Posterior cingulate gyrus (tissue), 11 donors: ENCODE data around the gene ZBTB24.
A peak's percentile ranks its signal among the peaks of the same experiment; 100 is the strongest.

Experiments
- DNase-seq, 10 donors: peaks; one replicate each; pipeline versions ENCODE4 v3.0.0 to v3.0.0-alpha.2; 2020 to 2021; ENCODE audit warnings: mixed read lengths in 3 of 10
- intact Hi-C: fragments of 100-400 bp; cut with DNase I; formaldehyde crosslinking; loops from one replicate; pipeline ENCODE4 v1.15.1; 2023

ZBTB24 gene

DNA sequence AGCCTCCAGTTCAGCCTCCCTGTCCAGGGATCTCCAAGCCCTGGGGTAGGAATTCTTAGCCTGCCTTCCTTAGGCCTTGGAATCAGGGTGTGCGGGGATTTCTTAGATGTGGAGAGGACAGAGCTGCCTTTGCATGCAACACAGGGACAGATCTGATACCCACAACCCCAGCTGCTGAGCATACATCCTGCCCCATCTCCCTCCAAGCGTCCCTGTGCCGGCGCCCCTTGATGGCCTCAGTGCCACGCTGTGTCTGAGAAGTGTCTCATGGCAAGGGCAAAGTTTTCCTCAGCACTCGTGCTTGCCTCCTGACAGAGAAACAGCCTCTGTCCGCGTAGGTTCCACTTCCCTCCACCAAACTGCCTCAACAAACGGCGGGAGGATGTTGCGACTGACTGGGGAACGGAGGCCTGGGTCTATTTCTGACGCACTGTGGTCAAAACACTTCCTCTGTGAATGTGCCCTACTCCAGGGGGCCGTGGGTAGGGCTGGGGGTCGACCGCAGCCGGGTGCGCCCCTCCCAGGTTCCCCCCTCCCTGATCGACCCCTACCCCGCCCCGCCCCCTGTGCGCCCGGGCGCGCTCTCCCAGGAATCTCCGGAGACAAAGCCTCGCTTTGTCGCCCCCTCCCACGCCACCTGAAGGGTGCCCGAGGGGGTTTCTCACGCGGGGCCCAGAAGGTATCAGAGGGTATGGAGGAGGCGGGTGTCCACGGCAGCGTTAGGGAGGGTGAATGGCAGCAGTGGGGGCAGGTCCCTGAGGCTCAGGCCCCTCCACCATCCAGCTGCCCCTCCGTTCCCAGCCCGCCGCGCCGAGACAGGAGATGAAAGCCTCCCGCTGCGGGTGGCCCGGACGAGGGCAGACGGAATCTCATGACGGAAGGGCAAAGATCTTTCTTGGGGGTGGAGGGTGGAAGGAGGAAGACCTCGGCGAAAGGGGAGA, 28.3 kb downstream of the ZBTB24 start:
- DNase-seq, result peak in 8 of 10 donors; percentile 33 to 90 (median 52)
- intact Hi-C loops, result no loop called here

- intact Hi-C loops, result no loop called here
- DNase-seq, result peak in 2 of 10 donors; percentile 70 to 82
These were observed 29.2 kb downstream of the ZBTB24 start for GRCh38 chr6:109453594-109454495.

GRCh38 chr6:109453156-109453555, 29.9 kb downstream of the ZBTB24 start:
- DNase-seq, result no peak
- intact Hi-C loops, result no loop called here

DNA sequence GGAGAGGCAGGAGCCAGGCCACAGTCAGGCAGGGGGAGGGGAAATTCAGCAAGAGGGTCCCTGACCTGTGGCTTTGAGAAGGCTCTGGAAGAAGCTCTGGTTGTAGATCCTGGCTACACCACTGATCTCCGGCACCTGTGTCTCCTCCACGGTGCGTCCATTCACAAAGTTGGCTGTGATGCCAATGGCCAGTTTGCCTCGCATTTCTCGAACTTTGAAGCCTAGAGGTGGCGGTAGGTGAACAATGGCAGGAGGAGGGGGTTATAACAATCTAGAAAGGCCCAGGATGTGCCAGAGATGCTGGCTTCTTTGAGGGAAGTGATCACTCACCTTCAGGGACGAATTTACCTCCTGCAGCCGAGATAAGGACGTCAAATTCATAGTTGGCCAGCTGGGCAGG, 30.8 kb downstream of the ZBTB24 start:
- intact Hi-C loops, result no loop called here
- DNase-seq, result peak in 1 of 10 donors; percentile 43

- DNase-seq, result peak in 1 of 10 donors; percentile 33
- intact Hi-C loops, result no loop called here
These were observed 31.6 kb downstream of the ZBTB24 start for GRCh38 chr6:109451376-109451775.

- no peak for DNase-seq
- intact Hi-C loops, result no loop called here
These were observed 32.2 kb downstream of the ZBTB24 start for GRCh38 chr6:109450801-109451200.

GRCh38 chr6:109449795-109450673, 33.0 kb downstream of the ZBTB24 start:
- peak in 1 of 10 donors; percentile 47 for DNase-seq
- intact Hi-C loops, result loop anchor here (10.0 kb wide), 2 partner anchors 65 to 245 kb away; partner anchors contain the start of genes AK9, CD164 and FIG4

DNA sequence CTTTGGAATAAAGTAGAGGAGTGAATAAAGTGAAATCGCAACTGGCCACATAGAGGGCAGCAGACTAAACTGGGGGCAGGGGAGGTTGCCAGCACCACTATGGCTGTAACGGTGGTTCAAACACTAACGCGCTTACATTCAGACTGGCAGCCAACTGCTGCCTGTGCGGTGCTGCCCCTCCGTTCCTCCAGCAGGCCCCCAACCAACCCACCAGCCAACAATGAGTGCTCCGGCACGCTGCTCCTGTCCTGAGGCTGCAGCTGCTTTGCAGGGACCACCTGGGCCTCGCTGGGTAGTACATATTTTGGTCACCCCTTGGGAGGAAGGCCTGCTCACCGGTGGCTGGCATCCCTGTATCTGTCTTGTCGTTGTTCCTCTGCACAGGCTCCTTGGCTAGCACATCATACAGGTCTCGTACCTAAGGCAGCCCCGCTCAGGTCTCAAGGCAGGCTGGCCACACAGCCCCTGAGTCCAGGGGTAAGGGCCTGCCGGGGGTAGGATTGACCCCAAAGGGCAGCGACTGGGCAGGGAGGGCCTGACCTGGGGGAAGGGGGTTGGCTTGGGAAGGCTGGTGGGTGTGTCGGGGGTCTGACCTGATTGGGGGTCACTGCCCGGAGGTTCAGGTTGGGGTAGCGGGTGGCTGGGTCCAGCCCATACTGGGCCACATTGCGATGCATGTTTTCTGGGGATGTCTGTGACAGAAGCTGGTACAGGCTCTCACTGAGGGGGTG, 33.8 kb downstream of the ZBTB24 start:
- DNase-seq, result peak in 1 of 10 donors; percentile 31
- intact Hi-C loops, result loop anchor here (10.0 kb wide), 2 partner anchors 64 to 246 kb away; partner anchors contain the start of genes AK9, CD164 and FIG4

GRCh38 chr6:109448615-109449014, 34.4 kb downstream of the ZBTB24 start:
- intact Hi-C loops, result loop anchor here (10.0 kb wide), 2 partner anchors 64 to 246 kb away; partner anchors contain the start of genes AK9, CD164 and FIG4
- peak in 1 of 10 donors; percentile 39 for DNase-seq

DNA sequence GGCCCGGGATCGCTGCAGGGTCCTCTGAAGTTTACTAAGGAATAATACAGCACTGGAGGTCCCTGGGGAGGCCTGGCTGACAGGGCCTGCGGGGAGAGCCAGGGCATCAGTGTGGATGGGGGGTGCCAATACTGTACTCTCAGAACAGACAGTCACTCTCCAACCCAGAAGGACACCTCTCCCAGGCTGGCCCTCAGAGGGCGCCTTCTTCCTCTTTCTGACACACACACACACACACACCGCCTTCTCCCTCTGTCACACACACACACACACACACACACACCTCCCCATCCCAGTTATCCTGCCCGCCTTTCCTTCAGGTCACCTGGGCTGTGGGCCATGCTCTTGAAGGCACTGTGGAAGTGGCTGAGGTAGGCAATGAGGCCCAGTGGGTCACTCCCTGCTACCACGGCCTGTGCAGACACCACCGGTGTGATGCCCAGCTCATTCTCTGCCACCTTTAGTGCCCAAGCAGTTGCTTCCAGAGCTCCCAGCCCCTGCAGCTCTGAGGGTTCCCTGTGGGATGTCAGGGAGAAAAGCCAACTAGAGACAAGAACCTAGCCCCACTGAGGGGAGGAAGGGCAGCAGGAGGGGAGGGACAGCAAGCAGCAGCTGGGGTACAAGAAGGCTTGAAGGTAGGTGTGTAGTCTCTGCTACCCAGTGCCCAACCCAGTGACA, 35.0 kb downstream of the ZBTB24 start:
- DNase-seq, result peak in 2 of 10 donors; percentile 57 to 68
- intact Hi-C loops, result loop anchor here (10.0 kb wide), 2 partner anchors 63 to 247 kb away; partner anchors contain the start of genes AK9, CD164 and FIG4

DNA sequence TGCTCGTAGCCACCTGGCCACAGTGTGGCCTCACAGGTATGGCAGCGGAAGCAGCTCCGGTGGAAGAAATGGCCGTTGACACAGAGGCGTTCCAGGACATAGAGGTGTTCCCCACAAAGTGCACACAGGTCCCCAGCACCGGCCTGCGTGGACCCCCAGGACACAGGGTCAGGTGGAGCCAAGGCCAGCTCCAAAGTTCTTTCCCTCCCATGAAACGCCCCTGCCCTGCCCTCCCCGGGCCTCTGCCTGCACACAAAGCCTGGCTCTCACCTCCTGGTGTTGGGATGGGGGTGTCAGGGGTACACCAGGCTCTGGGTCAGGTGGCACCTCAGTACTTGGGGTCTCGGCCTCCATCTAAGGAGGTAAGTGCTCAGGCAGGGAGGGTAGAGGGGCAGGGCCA, 35.9 kb downstream of the ZBTB24 start:
- DNase-seq, result peak in 2 of 10 donors; percentile 52 to 77
- intact Hi-C loops, result loop anchor here (10.0 kb wide), 2 partner anchors 62 to 248 kb away; partner anchors contain the start of genes AK9, CD164 and FIG4

DNA sequence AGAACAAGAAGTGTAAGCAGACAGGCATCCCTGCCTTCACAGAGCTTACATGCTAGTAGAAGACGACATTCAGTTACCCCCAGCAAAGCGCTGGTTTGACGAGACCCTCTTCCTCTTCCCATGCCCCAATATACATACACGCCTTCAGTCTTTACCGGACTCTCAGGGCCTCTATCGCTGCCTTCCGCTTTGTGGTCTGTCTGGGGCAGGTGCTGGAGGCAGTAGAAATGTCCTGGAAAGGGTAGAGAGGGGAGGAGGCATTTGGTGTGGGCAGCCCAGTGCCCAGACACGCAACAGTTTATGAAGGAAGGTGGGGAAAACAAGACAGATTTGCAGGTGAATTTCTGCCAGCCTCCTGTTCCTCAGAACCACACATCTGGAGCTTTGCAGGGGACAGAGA, 36.5 kb downstream of the ZBTB24 start:
- intact Hi-C loops, result loop anchor here (10.0 kb wide), 2 partner anchors 62 to 248 kb away; partner anchors contain the start of genes AK9, CD164 and FIG4

DNA sequence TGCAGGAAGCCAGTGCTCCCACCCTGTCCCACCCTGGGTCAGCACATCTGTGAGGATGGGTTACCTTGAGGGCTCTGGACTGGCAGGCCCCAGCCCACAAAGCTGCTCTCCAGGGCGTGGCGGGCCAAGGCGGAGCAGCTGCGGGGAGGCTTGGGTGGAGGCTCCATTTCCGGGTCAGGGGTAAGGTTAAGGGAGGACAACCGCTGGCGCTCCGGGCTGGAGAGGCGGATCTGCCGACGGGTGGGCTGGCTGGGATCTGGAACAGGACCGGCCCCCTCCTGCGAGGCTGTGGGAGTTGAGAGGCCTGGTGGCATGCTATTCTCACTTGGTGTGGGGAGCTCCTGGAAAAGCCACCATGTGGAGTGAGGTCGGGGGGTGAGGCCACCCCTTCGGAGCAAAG, 36.9 kb downstream of the ZBTB24 start:
- intact Hi-C loops, result loop anchor here (10.0 kb wide), 2 partner anchors 61 to 249 kb away; partner anchors contain the start of genes AK9, CD164 and FIG4
- DNase-seq, result peak in 2 of 10 donors; percentile 73

More for the DNA sequence above, 36.5 kb downstream of the ZBTB24 start:
- DNase-seq, result peak in 2 of 10 donors; percentile 35 to 59

- intact Hi-C loops, result loop anchor here (10.0 kb wide), 2 partner anchors 61 to 249 kb away; partner anchors contain the start of genes AK9, CD164 and FIG4
- DNase-seq, result no peak
These were observed 37.6 kb downstream of the ZBTB24 start for GRCh38 chr6:109445382-109445781.

DNA sequence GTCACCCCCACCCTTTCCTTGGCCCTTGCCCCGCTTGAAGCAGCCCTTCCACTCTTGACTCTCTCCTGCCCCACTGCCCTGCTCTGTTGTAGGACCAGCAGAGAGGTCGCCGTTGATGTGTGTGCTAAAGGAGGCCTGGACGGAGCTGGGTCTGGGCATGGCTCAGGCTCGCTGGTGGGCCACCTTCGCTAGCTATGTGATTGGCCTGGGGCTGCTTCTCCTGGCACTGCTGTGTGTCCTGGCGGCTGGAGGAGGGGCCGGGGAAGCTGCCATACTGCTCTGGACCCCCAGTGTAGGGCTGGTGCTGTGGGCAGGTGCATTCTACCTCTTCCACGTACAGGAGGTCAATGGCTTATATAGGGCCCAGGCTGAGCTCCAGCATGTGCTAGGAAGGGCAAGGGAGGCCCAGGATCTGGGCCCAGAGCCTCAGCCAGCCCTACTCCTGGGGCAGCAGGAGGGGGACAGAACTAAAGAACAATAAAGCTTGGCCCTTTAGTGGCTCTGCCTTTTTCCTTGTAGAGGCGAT, 39.5 kb downstream of the ZBTB24 start:
- DNase-seq, result peak in 2 of 10 donors; percentile 44 to 71
- intact Hi-C loops, result loop anchor here (10.0 kb wide), 2 partner anchors 59 to 251 kb away; partner anchors contain the start of genes AK9, CD164 and FIG4

DNA sequence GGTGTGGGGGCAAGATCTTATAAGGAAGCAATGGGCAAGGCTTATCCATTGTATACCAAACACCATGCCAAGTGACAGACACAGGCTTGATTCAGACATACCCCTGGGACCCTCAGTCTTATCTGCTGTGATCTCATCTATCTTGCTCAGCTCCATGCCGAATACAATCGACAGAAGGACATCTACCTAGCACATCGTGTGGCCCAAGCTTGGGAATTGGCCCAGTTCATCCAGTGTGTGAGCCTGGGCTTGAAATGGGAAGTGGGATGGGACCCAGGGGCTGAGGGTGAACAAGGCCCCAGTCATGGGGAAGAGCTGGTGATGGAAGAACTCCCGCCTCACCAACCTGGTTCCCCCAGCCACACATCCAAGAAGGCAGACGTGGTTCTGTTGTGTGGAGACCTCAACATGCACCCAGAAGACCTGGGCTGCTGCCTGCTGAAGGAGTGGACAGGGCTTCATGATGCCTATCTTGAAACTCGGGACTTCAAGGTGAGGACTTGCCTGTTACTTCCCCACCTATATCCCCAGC, 40.6 kb downstream of the ZBTB24 start:
- intact Hi-C loops, result loop anchor here (10.0 kb wide), 2 partner anchors 58 to 252 kb away; partner anchors contain the start of genes AK9, CD164 and FIG4
- DNase-seq, result peak in 1 of 10 donors; percentile 50
